ENCODE results near the gene MYO1E. TPM values are rescaled to one million over a fixed set of nuclear protein-coding genes. Genes with fewer than 3 reads are reported as not detected.

MYO1E gene
- total RNA-seq, 6 experiments from 2014 or later, result 108 to 142 (median 115) TPM

DNA sequence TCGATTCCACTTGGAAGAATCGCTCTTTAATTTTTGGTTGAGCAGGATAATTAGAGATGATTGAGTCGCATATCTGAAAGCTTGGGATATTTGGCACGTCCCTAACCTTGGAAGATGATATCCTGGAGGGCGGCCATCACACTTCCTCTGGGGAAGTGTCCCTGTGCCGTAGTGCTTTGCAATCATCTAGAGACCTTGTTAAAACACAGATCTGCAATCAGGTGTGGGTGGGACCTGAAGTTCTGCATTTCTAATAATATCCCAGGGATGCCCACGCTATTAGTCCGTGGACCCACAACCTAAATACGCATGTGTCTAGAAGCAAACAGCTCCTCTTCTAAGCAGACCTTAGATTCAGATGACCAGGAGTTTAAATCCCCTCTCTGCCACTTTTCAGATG is 20.5 kb downstream of the MYO1E start:
- Mint-ChIP-seq H3K4me3 (no peak overlapping the region), H3K4me1 (ENCODE audit: low read depth) (peaks cover 42% of the 10 kb centered on the region), H3K9me3 (no peaks in the 10 kb centered on the region), H3K27me3 (ENCODE audit: insufficient read depth) (no peaks in the 10 kb centered on the region; the same call in 1 of the 2 replicates), H3K36me3 (ENCODE audit: low read depth) (peaks cover 12% of the 10 kb centered on the region), H3K27ac (no peak overlapping the region)
- DNase-seq, result no peak
- no peak for TF ChIP-seq CTCF (IDR thresholded peaks at IDR 0.05)

GRCh38 chr15:59350421-59350732 is 22.3 kb downstream of the MYO1E start:
- H3K27ac Mint-ChIP-seq, result peak overlapping the region; percentile 93
- H3K4me3 Mint-ChIP-seq, result peak overlapping the region; percentile 79
- no peaks in the 10 kb centered on the region for H3K9me3 Mint-ChIP-seq
- H3K27me3 Mint-ChIP-seq (ENCODE audit: insufficient read depth), result no peaks in the 10 kb centered on the region; the same call in 1 of the 2 replicates
- H3K4me1 Mint-ChIP-seq (ENCODE audit: low read depth), result peaks cover 51% of the 10 kb centered on the region
- TF ChIP-seq CTCF (IDR thresholded peaks at IDR 0.05), result no peak
- peaks cover 12% of the 10 kb centered on the region for H3K36me3 Mint-ChIP-seq (ENCODE audit: low read depth)
- no peak for DNase-seq

GRCh38 chr15:59349680-59350420 is 22.8 kb downstream of the MYO1E start:
- Mint-ChIP-seq H3K27ac (peak overlapping the region; percentile 93), H3K27me3 (ENCODE audit: insufficient read depth) (no peaks in the 10 kb centered on the region), H3K9me3 (no peaks in the 10 kb centered on the region), H3K4me1 (ENCODE audit: low read depth) (peaks cover 57% of the 10 kb centered on the region), H3K36me3 (ENCODE audit: low read depth) (peaks cover 12% of the 10 kb centered on the region), H3K4me3 (peak overlapping the region; percentile 79)
- TF ChIP-seq CTCF (IDR thresholded peaks at IDR 0.05), result no peak
- peak; percentile 94 for DNase-seq

DNA sequence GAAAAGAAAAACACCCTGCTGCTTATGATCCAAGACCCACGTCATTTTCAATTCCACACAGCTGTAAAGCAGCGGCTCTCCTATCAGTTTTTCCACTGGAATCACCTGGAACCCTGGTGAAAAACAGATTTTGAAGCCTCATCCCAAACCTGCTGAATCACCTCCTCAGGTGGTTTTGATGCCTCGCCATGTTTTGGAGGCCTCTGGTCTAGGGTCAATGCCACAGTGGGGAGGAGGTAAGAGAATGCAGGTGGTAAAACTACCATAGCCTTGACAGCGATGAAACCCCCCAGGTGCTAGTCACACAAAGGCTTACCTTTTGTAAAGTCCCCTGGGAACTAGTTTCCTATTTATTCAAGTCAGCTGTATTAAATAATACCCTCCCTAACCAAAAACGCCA is 24.8 kb downstream of the MYO1E start:
- no peak overlapping the region for H3K27ac Mint-ChIP-seq
- H3K36me3 Mint-ChIP-seq (ENCODE audit: low read depth), result peaks cover 21% of the 10 kb centered on the region
- TF ChIP-seq CTCF (IDR thresholded peaks at IDR 0.05), result no peak
- no peak overlapping the region for H3K4me3 Mint-ChIP-seq
- H3K4me1 Mint-ChIP-seq (ENCODE audit: low read depth), result peaks cover 56% of the 10 kb centered on the region
- H3K9me3 Mint-ChIP-seq, result no peaks in the 10 kb centered on the region
- no peak for DNase-seq
- H3K27me3 Mint-ChIP-seq (ENCODE audit: insufficient read depth), result no peaks in the 10 kb centered on the region

DNA sequence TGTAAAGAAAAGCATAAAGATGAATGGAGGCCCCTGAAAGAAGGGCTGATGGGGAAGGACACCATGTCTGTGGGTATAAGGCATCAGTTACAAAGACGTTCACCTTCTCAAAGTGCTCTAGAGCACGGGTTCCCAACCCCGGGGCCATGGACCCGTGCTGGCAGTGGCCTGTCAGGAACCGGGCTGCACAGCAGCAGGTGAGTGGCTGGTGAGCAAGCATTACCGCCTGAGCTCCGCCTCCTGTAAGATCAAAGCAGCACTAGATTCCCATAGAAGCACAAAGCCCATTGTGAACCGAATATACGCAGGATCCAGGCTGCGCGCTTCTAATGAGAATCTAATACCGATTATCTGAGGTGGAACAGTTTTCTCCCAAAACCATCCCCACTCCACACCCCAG is 25.7 kb downstream of the MYO1E start:
- H3K27ac Mint-ChIP-seq, result no peak overlapping the region
- peaks cover 54% of the 10 kb centered on the region for H3K4me1 Mint-ChIP-seq (ENCODE audit: low read depth)

More for the DNA sequence above, 25.7 kb downstream of the MYO1E start:
- H3K27me3 Mint-ChIP-seq (ENCODE audit: insufficient read depth), result no peaks in the 10 kb centered on the region
- no peak for DNase-seq
- no peak overlapping the region for H3K4me3 Mint-ChIP-seq
- no peaks in the 10 kb centered on the region for H3K9me3 Mint-ChIP-seq
- H3K36me3 Mint-ChIP-seq (ENCODE audit: low read depth), result peaks cover 26% of the 10 kb centered on the region
- no peak for TF ChIP-seq CTCF (IDR thresholded peaks at IDR 0.05)
